ENCODE data around the gene TNNI3.
A peak's percentile ranks its signal among the peaks of the same experiment; 100 is the strongest.

TNNI3 gene

GRCh38 chr19:55196803-55197202 lies 39.3 kb upstream of the TNNI3 start:
- POLR2A ChIA-PET, result no interaction called here
- Histone ChIP-seq H3K27me3 (replicated peaks in 2 of 5; ENCODE audit: control insufficient read depth in 4 of 5, insufficient read depth in 5 of 5, low read length in 4 of 5) (peaks cover 0 to 2% (median 0%) of the 10 kb centered on the region in 5 experiments), H3K27ac (ENCODE audit: insufficient read depth in 1 of 2, low read depth in 1 of 2, low read length in 2 of 2, poor library complexity in 1 of 2, severe bottlenecking in 2 of 2) (no peak overlapping the region), H3K9me3 (ENCODE audit: control extremely low read depth in 1 of 5, control insufficient read depth in 4 of 5, insufficient read depth in 2 of 5, low read depth in 1 of 5, low read length in 4 of 5) (no peaks in the 10 kb centered on the region), H3K4me3 (ENCODE audit: control insufficient read depth in 1 of 7, extremely low read depth in 1 of 7, insufficient read depth in 4 of 7, low read depth in 2 of 7, low read length in 6 of 7) (no peak overlapping the region), H3K36me3 (ENCODE audit: control insufficient read depth in 4 of 4, insufficient read depth in 4 of 4, low read length in 3 of 4) (no peaks in the 10 kb centered on the region), H3K4me1 (ENCODE audit: control extremely low read depth in 1 of 4, control insufficient read depth in 4 of 4, insufficient read depth in 4 of 4, low read length in 3 of 4) (no peaks in the 10 kb centered on the region)
- 95% methylated on average over 10 of the region's 10 CpGs for WGBS (ENCODE audit: insufficient coverage)
- CTCF ChIA-PET, result interaction anchor here (0.7 kb wide), 1 partner anchor 106 kb away, joined by 3 read pairs; no protein-coding TSS in a partner anchor
- no peak for DNase-seq

GRCh38 chr19:55193481-55193880 lies 35.9 kb upstream of the TNNI3 start:
- ChIA-PET POLR2A (no interaction called here), CTCF (interaction anchor here (0.8 kb wide), 1 partner anchor 11 kb away, joined by 3 read pairs; no protein-coding TSS in a partner anchor)
- Histone ChIP-seq H3K36me3 (ENCODE audit: control insufficient read depth in 4 of 4, insufficient read depth in 4 of 4, low read length in 3 of 4) (no peaks in the 10 kb centered on the region), H3K9me3 (ENCODE audit: control extremely low read depth in 1 of 5, control insufficient read depth in 4 of 5, insufficient read depth in 2 of 5, low read depth in 1 of 5, low read length in 4 of 5) (no peaks in the 10 kb centered on the region), H3K27me3 (replicated peaks in 2 of 5; ENCODE audit: control insufficient read depth in 4 of 5, insufficient read depth in 5 of 5, low read length in 4 of 5) (peaks cover 0 to 2% (median 0%) of the 10 kb centered on the region in 5 experiments), H3K4me1 (ENCODE audit: control extremely low read depth in 1 of 4, control insufficient read depth in 4 of 4, insufficient read depth in 4 of 4, low read length in 3 of 4) (peaks cover 0 to 8% (median 4%) of the 10 kb centered on the region in 4 experiments), H3K4me3 (ENCODE audit: control insufficient read depth in 1 of 7, extremely low read depth in 1 of 7, insufficient read depth in 4 of 7, low read depth in 2 of 7, low read length in 6 of 7) (no peak overlapping the region), H3K27ac (ENCODE audit: insufficient read depth in 1 of 2, low read depth in 1 of 2, low read length in 2 of 2, poor library complexity in 1 of 2, severe bottlenecking in 2 of 2) (no peak overlapping the region)
- WGBS (ENCODE audit: insufficient coverage), result 81% methylated on average over 11 of the region's 12 CpGs
- DNase-seq, result no peak

- H3K27ac ChIP-seq (ENCODE audit: insufficient read depth in 1 of 2, low read depth in 1 of 2, low read length in 2 of 2, poor library complexity in 1 of 2, severe bottlenecking in 2 of 2), result no peak overlapping the region
- no peak for DNase-seq
- H3K36me3 ChIP-seq (ENCODE audit: control insufficient read depth in 4 of 4, insufficient read depth in 4 of 4, low read length in 3 of 4), result no peaks in the 10 kb centered on the region
- 96% methylated on average over 12 of the region's 15 CpGs for WGBS (ENCODE audit: insufficient coverage)
- H3K27me3 ChIP-seq (replicated peaks in 2 of 5; ENCODE audit: control insufficient read depth in 4 of 5, insufficient read depth in 5 of 5, low read length in 4 of 5), result peaks cover 0 to 2% (median 0%) of the 10 kb centered on the region in 5 experiments
- H3K4me3 ChIP-seq (ENCODE audit: control insufficient read depth in 1 of 7, extremely low read depth in 1 of 7, insufficient read depth in 4 of 7, low read depth in 2 of 7, low read length in 6 of 7), result no peak overlapping the region
- POLR2A ChIA-PET, result interaction anchor here (0.7 kb wide), 1 partner anchor 33 kb away, joined by 4 read pairs; no protein-coding TSS in a partner anchor
- H3K9me3 ChIP-seq (ENCODE audit: control extremely low read depth in 1 of 5, control insufficient read depth in 4 of 5, insufficient read depth in 2 of 5, low read depth in 1 of 5, low read length in 4 of 5), result no peaks in the 10 kb centered on the region
- CTCF ChIA-PET, result interaction anchor here (0.7 to 0.9 kb wide), 2 partner anchors 16 to 265 kb away, joined by 3 read pairs; no protein-coding TSS in a partner anchor
- H3K4me1 ChIP-seq (ENCODE audit: control extremely low read depth in 1 of 4, control insufficient read depth in 4 of 4, insufficient read depth in 4 of 4, low read length in 3 of 4), result peaks cover 0 to 16% (median 8%) of the 10 kb centered on the region in 4 experiments
Measured at GRCh38 chr19:55189403-55189835, 31.9 kb upstream of the TNNI3 start.

- H3K27ac ChIP-seq (ENCODE audit: insufficient read depth in 1 of 2, low read depth in 1 of 2, low read length in 2 of 2, poor library complexity in 1 of 2, severe bottlenecking in 2 of 2), result no peak overlapping the region
- peak overlapping the region in 4 of 7 experiments; percentile 37 to 69 (median 47) for H3K4me3 ChIP-seq (ENCODE audit: control insufficient read depth in 1 of 7, extremely low read depth in 1 of 7, insufficient read depth in 4 of 7, low read depth in 2 of 7, low read length in 6 of 7)
- H3K36me3 ChIP-seq (ENCODE audit: control insufficient read depth in 4 of 4, insufficient read depth in 4 of 4, low read length in 3 of 4), result no peaks in the 10 kb centered on the region
- CTCF ChIA-PET, result no interaction called here
- H3K27me3 ChIP-seq (replicated peaks in 2 of 5; ENCODE audit: control insufficient read depth in 4 of 5, insufficient read depth in 5 of 5, low read length in 4 of 5), result no peaks in the 10 kb centered on the region
- POLR2A ChIA-PET, result interaction anchor here (0.7 kb wide), 1 partner anchor 32 kb away, joined by 4 read pairs; no protein-coding TSS in a partner anchor
- WGBS (ENCODE audit: insufficient coverage), result 21% methylated on average over 8 of the region's 8 CpGs
- H3K9me3 ChIP-seq (ENCODE audit: control extremely low read depth in 1 of 5, control insufficient read depth in 4 of 5, insufficient read depth in 2 of 5, low read depth in 1 of 5, low read length in 4 of 5), result no peaks in the 10 kb centered on the region
- peak in 1 of 3 donors; percentile 40 for DNase-seq
- H3K4me1 ChIP-seq (ENCODE audit: control extremely low read depth in 1 of 4, control insufficient read depth in 4 of 4, insufficient read depth in 4 of 4, low read length in 3 of 4), result peaks cover 0 to 16% (median 8%) of the 10 kb centered on the region in 4 experiments
Measured at GRCh38 chr19:55188625-55189024, 31.1 kb upstream of the TNNI3 start.

GRCh38 chr19:55186080-55186479 lies 28.5 kb upstream of the TNNI3 start:
- Histone ChIP-seq H3K27ac (ENCODE audit: insufficient read depth in 1 of 2, low read depth in 1 of 2, low read length in 2 of 2, poor library complexity in 1 of 2, severe bottlenecking in 2 of 2) (no peak overlapping the region), H3K4me1 (ENCODE audit: control extremely low read depth in 1 of 4, control insufficient read depth in 4 of 4, insufficient read depth in 4 of 4, low read length in 3 of 4) (peaks cover 0 to 16% (median 8%) of the 10 kb centered on the region in 4 experiments), H3K36me3 (ENCODE audit: control insufficient read depth in 4 of 4, insufficient read depth in 4 of 4, low read length in 3 of 4) (no peaks in the 10 kb centered on the region), H3K4me3 (ENCODE audit: control insufficient read depth in 1 of 7, extremely low read depth in 1 of 7, insufficient read depth in 4 of 7, low read depth in 2 of 7, low read length in 6 of 7) (no peak overlapping the region), H3K27me3 (replicated peaks in 2 of 5; ENCODE audit: control insufficient read depth in 4 of 5, insufficient read depth in 5 of 5, low read length in 4 of 5) (peaks cover 0 to 13% (median 5%) of the 10 kb centered on the region in 5 experiments), H3K9me3 (ENCODE audit: control extremely low read depth in 1 of 5, control insufficient read depth in 4 of 5, insufficient read depth in 2 of 5, low read depth in 1 of 5, low read length in 4 of 5) (no peaks in the 10 kb centered on the region)
- ChIA-PET POLR2A (no interaction called here), CTCF (interaction anchor here (1.0 kb wide), 1 partner anchor 32 kb away, joined by 3 read pairs; no protein-coding TSS in a partner anchor)
- no peak for DNase-seq
- WGBS (ENCODE audit: insufficient coverage), result 99% methylated on average over 10 of the region's 12 CpGs

- no peak overlapping the region for H3K4me3 ChIP-seq (ENCODE audit: control insufficient read depth in 1 of 7, extremely low read depth in 1 of 7, insufficient read depth in 4 of 7, low read depth in 2 of 7, low read length in 6 of 7)
- no peaks in the 10 kb centered on the region for H3K36me3 ChIP-seq (ENCODE audit: control insufficient read depth in 4 of 4, insufficient read depth in 4 of 4, low read length in 3 of 4)
- peaks cover 0 to 25% (median 17%) of the 10 kb centered on the region in 4 experiments for H3K4me1 ChIP-seq (ENCODE audit: control extremely low read depth in 1 of 4, control insufficient read depth in 4 of 4, insufficient read depth in 4 of 4, low read length in 3 of 4)
- ChIA-PET CTCF (interaction anchor here (1.9 kb wide), 1 partner anchor 22 kb away, joined by 5 read pairs; no protein-coding TSS in a partner anchor), POLR2A (no interaction called here)
- H3K27ac ChIP-seq (ENCODE audit: insufficient read depth in 1 of 2, low read depth in 1 of 2, low read length in 2 of 2, poor library complexity in 1 of 2, severe bottlenecking in 2 of 2), result no peak overlapping the region
- WGBS (ENCODE audit: insufficient coverage), result 70% methylated on average over 13 of the region's 20 CpGs
- H3K9me3 ChIP-seq (ENCODE audit: control extremely low read depth in 1 of 5, control insufficient read depth in 4 of 5, insufficient read depth in 2 of 5, low read depth in 1 of 5, low read length in 4 of 5), result no peaks in the 10 kb centered on the region
- DNase-seq, result no peak
- H3K27me3 ChIP-seq (replicated peaks in 2 of 5; ENCODE audit: control insufficient read depth in 4 of 5, insufficient read depth in 5 of 5, low read length in 4 of 5), result peaks cover 4 to 39% (median 15%) of the 10 kb centered on the region in 5 experiments
Measured at GRCh38 chr19:55181740-55182139, 24.2 kb upstream of the TNNI3 start.
